ENCODE measurements around the gene NAPA. TPM values are rescaled to one million over a fixed set of nuclear protein-coding genes. Genes with fewer than 3 reads are reported as not detected.

The NAPA gene
- total and polyA plus RNA-seq, 10 of the 15 experiments (the other 5 are each of a cell fraction or from before 2014, with no cell fraction given): 8.2 to 193 (median 102) TPM

DNA sequence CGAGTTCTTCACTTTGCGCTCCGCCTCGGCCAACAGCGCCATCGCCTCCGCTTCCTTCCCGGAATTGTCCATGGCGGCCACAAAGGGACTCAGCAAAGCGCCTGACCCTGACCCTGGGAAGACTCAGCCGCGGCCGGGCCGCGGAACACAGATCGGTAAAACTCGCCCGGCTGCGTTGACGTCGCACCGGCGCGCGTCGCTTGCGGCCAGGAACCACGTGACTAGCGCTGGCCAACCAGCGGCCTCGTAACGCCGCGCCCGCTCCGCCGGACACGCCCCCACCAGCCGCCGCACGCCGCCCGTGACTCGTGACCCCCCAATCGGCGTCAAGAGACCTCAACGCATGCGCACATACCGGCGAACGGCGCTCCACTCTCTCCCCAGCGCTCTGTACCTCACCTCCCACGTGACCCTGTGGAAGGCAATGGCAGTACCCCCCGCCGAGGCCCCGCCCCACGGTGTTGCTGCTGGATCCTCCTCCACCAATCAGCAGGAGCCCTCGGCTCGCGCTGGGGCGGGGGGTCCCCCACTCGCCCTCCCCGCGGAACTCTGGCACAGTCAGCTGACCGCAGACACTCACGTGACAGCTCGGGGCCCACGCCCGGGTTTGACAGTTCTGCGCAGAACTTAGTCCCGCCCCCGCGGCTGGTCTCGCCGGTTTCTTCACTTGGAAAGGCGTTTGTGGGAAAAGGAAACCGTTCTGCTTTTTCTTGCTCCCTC lies at the start of gene NAPA (continued):
- TF ChIP-seq, protein P1, sequence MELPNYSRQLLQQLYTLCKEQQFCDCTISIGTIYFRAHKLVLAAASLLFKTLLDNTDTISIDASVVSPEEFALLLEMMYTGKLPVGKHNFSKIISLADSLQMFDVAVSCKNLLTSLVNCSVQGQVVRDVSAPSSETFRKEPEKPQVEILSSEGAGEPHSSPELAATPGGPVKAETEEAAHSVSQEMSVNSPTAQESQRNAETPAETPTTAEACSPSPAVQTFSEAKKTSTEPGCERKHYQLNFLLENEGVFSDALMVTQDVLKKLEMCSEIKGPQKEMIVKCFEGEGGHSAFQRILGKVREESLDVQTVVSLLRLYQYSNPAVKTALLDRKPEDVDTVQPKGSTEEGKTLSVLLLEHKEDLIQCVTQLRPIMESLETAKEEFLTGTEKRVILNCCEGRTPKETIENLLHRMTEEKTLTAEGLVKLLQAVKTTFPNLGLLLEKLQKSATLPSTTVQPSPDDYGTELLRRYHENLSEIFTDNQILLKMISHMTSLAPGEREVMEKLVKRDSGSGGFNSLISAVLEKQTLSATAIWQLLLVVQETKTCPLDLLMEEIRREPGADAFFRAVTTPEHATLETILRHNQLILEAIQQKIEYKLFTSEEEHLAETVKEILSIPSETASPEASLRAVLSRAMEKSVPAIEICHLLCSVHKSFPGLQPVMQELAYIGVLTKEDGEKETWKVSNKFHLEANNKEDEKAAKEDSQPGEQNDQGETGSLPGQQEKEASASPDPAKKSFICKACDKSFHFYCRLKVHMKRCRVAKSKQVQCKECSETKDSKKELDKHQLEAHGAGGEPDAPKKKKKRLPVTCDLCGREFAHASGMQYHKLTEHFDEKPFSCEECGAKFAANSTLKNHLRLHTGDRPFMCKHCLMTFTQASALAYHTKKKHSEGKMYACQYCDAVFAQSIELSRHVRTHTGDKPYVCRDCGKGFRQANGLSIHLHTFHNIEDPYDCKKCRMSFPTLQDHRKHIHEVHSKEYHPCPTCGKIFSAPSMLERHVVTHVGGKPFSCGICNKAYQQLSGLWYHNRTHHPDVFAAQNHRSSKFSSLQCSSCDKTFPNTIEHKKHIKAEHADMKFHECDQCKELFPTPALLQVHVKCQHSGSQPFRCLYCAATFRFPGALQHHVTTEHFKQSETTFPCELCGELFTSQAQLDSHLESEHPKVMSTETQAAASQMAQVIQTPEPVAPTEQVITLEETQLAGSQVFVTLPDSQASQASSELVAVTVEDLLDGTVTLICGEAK (IDR thresholded peaks at IDR 0.05; ENCODE audit: borderline replicate concordance): no peak
- TF ChIP-seq, protein P2, sequence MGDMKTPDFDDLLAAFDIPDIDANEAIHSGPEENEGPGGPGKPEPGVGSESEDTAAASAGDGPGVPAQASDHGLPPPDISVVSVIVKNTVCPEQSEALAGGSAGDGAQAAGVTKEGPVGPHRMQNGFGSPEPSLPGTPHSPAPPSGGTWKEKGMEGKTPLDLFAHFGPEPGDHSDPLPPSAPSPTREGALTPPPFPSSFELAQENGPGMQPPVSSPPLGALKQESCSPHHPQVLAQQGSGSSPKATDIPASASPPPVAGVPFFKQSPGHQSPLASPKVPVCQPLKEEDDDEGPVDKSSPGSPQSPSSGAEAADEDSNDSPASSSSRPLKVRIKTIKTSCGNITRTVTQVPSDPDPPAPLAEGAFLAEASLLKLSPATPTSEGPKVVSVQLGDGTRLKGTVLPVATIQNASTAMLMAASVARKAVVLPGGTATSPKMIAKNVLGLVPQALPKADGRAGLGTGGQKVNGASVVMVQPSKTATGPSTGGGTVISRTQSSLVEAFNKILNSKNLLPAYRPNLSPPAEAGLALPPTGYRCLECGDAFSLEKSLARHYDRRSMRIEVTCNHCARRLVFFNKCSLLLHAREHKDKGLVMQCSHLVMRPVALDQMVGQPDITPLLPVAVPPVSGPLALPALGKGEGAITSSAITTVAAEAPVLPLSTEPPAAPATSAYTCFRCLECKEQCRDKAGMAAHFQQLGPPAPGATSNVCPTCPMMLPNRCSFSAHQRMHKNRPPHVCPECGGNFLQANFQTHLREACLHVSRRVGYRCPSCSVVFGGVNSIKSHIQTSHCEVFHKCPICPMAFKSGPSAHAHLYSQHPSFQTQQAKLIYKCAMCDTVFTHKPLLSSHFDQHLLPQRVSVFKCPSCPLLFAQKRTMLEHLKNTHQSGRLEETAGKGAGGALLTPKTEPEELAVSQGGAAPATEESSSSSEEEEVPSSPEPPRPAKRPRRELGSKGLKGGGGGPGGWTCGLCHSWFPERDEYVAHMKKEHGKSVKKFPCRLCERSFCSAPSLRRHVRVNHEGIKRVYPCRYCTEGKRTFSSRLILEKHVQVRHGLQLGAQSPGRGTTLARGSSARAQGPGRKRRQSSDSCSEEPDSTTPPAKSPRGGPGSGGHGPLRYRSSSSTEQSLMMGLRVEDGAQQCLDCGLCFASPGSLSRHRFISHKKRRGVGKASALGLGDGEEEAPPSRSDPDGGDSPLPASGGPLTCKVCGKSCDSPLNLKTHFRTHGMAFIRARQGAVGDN (IDR thresholded peaks at IDR 0.05): 0 out of 2 replicates have a peak, but pooled peaks have one; percentile 22
- TF ChIP-seq, protein P3, sequence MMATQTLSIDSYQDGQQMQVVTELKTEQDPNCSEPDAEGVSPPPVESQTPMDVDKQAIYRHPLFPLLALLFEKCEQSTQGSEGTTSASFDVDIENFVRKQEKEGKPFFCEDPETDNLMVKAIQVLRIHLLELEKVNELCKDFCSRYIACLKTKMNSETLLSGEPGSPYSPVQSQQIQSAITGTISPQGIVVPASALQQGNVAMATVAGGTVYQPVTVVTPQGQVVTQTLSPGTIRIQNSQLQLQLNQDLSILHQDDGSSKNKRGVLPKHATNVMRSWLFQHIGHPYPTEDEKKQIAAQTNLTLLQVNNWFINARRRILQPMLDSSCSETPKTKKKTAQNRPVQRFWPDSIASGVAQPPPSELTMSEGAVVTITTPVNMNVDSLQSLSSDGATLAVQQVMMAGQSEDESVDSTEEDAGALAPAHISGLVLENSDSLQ (IDR thresholded peaks at IDR 0.05): peak; percentile 78
- TF ChIP-seq ATF7 (IDR thresholded peaks at IDR 0.05; ENCODE audit: low read depth) (peak; percentile 71), SREBF2 (IDR thresholded peaks at IDR 0.05; ENCODE audit: low read length) (no peak)
- TF ChIP-seq, protein P4, sequence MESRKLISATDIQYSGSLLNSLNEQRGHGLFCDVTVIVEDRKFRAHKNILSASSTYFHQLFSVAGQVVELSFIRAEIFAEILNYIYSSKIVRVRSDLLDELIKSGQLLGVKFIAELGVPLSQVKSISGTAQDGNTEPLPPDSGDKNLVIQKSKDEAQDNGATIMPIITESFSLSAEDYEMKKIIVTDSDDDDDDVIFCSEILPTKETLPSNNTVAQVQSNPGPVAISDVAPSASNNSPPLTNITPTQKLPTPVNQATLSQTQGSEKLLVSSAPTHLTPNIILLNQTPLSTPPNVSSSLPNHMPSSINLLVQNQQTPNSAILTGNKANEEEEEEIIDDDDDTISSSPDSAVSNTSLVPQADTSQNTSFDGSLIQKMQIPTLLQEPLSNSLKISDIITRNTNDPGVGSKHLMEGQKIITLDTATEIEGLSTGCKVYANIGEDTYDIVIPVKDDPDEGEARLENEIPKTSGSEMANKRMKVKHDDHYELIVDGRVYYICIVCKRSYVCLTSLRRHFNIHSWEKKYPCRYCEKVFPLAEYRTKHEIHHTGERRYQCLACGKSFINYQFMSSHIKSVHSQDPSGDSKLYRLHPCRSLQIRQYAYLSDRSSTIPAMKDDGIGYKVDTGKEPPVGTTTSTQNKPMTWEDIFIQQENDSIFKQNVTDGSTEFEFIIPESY (IDR thresholded peaks at IDR 0.05): no peak
- TF ChIP-seq, protein P5, sequence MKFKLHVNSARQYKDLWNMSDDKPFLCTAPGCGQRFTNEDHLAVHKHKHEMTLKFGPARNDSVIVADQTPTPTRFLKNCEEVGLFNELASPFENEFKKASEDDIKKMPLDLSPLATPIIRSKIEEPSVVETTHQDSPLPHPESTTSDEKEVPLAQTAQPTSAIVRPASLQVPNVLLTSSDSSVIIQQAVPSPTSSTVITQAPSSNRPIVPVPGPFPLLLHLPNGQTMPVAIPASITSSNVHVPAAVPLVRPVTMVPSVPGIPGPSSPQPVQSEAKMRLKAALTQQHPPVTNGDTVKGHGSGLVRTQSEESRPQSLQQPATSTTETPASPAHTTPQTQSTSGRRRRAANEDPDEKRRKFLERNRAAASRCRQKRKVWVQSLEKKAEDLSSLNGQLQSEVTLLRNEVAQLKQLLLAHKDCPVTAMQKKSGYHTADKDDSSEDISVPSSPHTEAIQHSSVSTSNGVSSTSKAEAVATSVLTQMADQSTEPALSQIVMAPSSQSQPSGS (IDR thresholded peaks at IDR 0.05; ENCODE audit: low read length): no peak

Data from GM12878 (cell line).